ENCODE results near the gene GLUL.

GLUL gene

DNA sequence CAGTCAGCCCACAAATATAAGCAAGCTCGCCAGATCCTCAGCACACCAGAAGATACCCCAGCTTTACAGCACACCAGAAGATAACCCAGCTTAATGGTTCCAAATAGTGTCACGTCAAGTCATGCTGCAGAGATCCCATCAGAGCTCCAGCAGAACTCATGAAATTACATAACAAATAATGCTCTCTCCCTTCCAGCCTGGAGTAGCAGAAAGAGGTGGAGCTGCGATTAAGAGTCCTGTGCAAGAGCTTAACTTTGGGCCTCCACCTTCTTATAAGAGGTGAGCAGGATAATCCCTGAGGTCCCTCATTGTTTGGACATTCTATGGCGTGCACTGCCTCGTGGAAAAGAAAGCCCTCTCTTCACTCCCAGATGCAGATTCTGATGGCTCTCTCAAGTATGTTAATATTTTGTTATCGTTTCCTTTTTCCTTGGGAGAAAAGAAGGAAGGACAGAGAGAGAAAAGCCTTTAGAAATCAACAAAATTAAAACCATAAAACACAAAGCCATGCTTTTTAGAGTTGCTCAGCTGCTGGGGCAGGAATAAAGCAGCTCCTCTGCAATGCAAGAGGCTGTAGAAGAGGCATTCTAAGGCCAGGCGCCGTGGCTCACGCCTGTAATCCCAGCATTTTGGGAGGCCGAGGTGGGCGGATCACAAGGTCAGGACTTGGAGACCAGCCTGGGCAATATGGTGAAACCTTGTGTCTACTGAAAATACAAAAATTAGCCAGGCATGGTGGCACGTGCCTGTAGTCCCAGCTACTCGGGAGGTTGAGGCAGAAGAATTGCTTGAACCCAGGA is 59.1 kb downstream of the GLUL start:
- no peak overlapping the region for H3K4me3 ChIP-seq (ENCODE audit: low read depth, low read length)
